K562 (cell line): ENCODE data around the gene SCARF1. TPM values are rescaled to one million over a fixed set of nuclear protein-coding genes. Genes with fewer than 3 reads are reported as not detected.

ENCODE experiments used
- C11orf30 ChIP-seq: fragments of 450-650 bp; IDR thresholded peaks from 2 replicates; pipeline ENCODE4 v1.6.1; 2016; ENCODE audit warnings: low read depth, mild to moderate bottlenecking
- CHD7 ChIP-seq: fragments of 200-600 bp; sonication (generic); IDR thresholded peaks from one replicate; pipeline ENCODE4 v1.6.1; 2012; ENCODE audit warnings: mild to moderate bottlenecking, low read depth, low read length, inconsistent platforms
- CREM ChIP-seq: IDR thresholded peaks from 2 replicates; pipeline ENCODE4 v1.6.1; 2014; ENCODE audit warnings: antibody characterized with exemption, low read depth
- SIN3A ChIP-seq, 2 experiments: fragments of 150-350 bp in 1 of 2; IDR thresholded peaks; 2 replicates each; pipeline ENCODE4 v1.6.1; 2011 to 2016; ENCODE audit warnings: borderline replicate concordance in 2 of 2, low read depth in 2 of 2, low read length in 2 of 2, mild to moderate bottlenecking in 2 of 2, moderate library complexity in 2 of 2; ENCODE audit not compliant: control insufficient read depth in 1 of 2
- ZBTB40 ChIP-seq, 2 experiments: fragments of 450-650 bp in 1 of 2; sonication (generic) in 1 of 2; formaldehyde crosslinking in 1 of 2; IDR thresholded peaks; 2 replicates each; pipeline versions ENCODE4 v1.7.1 to v1.9.0; 2016 to 2022; ENCODE audit warnings: inconsistent platforms in 1 of 2, mild to moderate bottlenecking in 1 of 2, missing genetic modification reagents in 1 of 2
- polyA plus RNA-seq, 8 experiments: library from polyadenylated mRNA; depleted of rRNA in 4 of 8; stranded (reverse) in 5 of 8; unstranded in 3 of 8; fragments of >200 nt; fragmentation: Nextera tagmentation in 2 of 8; fragmentation: Illumina TruSeq in 1 of 8; extraction: Ambion mirVana in 2 of 8; extraction: Trizol in 1 of 8; gene quantifications; 2 replicates each; pipeline versions ENCODE4 v1.2.1 to v1.2.3, GENCODE V29; 2011 to 2014; ENCODE audit warnings: inconsistent platforms in 1 of 8, missing spikeins in 1 of 8
- total RNA-seq, 7 experiments: library from RNA; depleted of rRNA in 6 of 7; stranded (reverse); fragments of >200 nt in 6 of 7; fragmentation: Illumina TruSeq in 2 of 7; extraction: Trizol in 2 of 7; gene quantifications; 2 replicates each; pipeline versions ENCODE4 v1.2.1 to v1.2.3, GENCODE V29; 2011 to 2021; ENCODE audit warnings: low replicate concordance in 1 of 7

SCARF1 gene
- total and polyA plus RNA-seq, 9 of the 15 experiments (the other 6 are each of a cell fraction or from before 2014, with no cell fraction given): 0.04 to 2.1 (median 0.63) TPM

GRCh38 chr17:1629504-1630310 lies 15.8 kb downstream of the SCARF1 start (continued):
- TF ChIP-seq C11orf30: no peak
- peak; percentile 34; the same call in 1 of the 2 replicates for TF ChIP-seq ZBTB40 (IDR thresholded peaks at IDR 0.05)
- TF ChIP-seq ZBTB40 (CRISPR knock-in tag; IDR thresholded peaks at IDR 0.05): no peak
- no peak for TF ChIP-seq CHD7
- TF ChIP-seq CREM: no peak
- no peak for TF ChIP-seq SIN3A (IDR thresholded peaks at IDR 0.05; ENCODE audit: borderline replicate concordance in 2 of 2, control insufficient read depth in 1 of 2, low read depth in 2 of 2, low read length in 2 of 2)
